IPS-18c (cell line): ENCODE results near the gene FAM89A.
"Not testable (repeated sequence)": the region's sequence is repeated elsewhere in the genome, so short reads cannot be mapped to it uniquely, and the experiment has no call there.

Experiments used
- H3K4me3 ChIP-seq: 2 replicates; pipeline ENCODE4 v1.7.0; 2013; ENCODE audit warnings: low read depth, mild to moderate bottlenecking, low read length, moderate library complexity; ENCODE audit not compliant: insufficient read depth
- H3K9me3 ChIP-seq: one replicate; pipeline ENCODE4 v1.6.1; 2013; ENCODE audit warnings: mild to moderate bottlenecking, low read length, moderate library complexity; ENCODE audit not compliant: control insufficient read depth, insufficient read depth

Gene FAM89A

DNA sequence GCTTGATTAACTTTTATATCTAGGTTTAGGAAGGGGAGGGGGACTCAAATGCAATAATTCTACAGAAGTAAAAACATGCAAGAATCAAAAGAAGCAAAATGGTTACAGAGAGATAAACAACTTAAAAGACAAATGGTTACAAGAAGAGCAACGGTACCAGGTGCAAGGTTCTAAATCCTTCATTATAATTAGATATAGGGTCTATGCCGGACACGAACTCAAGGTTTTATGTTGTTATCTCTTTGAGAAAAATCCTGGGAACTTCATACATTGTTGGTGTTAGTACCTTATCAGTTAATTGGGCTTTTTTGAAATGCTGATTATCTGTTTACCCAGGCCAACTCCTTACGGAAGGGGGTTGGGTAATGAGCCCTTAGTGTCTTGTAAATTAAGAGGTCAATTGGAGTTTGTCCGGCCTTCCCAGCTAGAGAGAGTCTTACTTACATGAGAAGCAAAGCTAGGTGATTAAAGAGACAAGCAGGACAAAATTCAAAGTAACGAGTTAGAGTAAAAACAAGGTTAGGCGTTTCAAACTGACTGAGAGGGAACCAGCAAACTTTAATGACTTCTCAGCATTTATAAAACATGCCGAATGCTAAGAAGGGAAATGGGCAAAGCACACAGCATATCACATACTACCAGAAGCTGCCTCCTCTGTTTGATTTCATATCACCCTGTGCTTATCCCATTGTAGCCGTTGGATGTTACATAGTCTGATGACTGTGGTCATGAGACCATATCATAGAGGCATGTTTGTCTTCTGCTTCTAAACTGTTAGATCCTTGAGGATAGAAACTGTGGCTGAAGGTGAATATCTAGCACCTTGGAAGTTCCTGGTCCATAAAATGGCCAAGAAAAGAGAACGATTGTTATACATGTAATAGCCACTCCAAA is 55.2 kb downstream of the FAM89A start:
- not testable (repeated sequence) for H3K9me3 ChIP-seq

DNA sequence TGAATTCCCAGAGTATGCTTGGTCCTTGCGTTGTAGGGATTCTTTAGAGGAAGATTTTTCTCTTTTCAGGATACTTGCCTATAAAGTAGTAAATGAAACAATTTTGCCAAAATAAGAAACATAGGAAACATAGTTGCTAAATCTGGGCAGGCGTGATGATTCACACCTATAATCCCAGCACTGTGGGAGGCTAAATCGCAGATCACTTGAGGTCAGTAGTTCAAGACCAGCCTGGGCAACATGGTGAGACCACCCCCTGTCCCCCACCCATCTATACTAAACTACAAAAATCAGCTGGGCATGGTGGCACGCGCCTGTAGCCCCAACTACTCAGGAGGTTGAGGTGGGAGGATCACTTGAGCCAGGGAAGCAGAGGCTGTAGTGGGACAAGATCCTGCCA is 56.2 kb downstream of the FAM89A start:
- Histone ChIP-seq H3K9me3 (no peaks in the 10 kb centered on the region), H3K4me3 (no peak overlapping the region)

More for the DNA sequence above, 55.2 kb downstream of the FAM89A start:
- not testable (repeated sequence) for H3K4me3 ChIP-seq

DNA sequence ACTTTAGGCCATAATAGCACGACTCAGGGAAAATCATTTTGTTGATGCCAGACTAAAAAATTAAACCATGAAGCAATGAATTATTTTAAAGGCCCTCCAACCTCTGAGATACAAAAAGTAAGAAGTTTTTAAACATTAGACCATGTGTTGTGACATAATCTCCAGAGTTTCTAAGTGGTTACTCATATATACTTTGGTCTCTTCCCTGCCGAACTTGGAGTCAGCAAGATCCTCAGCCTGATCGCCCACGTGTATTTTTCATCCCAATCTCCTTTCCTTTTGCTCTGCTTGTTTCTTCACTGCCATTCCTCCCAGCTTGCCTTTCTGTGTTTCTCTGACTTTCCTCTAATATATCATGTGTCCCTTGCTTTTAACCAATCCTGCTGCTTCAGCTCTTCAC is 57.4 kb downstream of the FAM89A start:
- Histone ChIP-seq H3K4me3 (no peak overlapping the region), H3K9me3 (no peaks in the 10 kb centered on the region)

DNA sequence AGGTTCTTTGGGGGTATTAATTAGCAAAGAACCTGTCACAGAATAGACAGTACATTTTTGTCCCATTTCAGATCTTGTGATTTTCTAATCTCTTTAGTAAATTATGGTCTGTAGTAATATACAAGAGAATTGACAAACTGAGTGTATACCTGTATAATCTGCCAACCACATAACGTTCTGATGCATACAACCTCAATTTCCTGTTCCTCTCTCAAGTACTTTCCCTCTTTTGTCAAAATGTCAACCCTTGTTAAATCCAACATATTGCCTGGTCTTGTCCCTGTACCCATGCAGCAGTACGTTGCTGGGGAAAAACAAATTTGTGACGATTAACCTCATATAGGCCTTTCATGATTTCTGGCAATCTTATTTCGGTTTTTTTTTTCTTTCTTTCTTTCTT is 60.1 kb downstream of the FAM89A start:
- H3K4me3 ChIP-seq = no peak overlapping the region

DNA sequence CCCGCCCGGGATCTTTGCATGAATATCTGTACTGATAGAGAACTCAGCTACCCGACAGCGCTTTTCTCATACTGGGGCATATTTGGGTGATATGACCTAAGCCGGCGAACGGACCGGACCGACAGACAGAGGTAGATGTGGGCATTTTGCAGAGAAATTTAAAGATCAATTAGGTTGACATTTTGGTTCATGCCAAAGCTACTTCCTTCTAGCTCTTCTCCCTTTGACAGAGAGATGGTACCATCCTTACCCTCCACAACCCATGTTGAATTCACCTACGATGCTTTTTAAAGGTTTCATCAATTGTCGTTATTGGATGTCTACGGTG is 60.7 kb downstream of the FAM89A start:
- peak overlapping the region; percentile 82 for H3K4me3 ChIP-seq
- H3K9me3 ChIP-seq = no peaks in the 10 kb centered on the region

More for the DNA sequence above, 60.1 kb downstream of the FAM89A start:
- H3K9me3 ChIP-seq = no peaks in the 10 kb centered on the region

DNA sequence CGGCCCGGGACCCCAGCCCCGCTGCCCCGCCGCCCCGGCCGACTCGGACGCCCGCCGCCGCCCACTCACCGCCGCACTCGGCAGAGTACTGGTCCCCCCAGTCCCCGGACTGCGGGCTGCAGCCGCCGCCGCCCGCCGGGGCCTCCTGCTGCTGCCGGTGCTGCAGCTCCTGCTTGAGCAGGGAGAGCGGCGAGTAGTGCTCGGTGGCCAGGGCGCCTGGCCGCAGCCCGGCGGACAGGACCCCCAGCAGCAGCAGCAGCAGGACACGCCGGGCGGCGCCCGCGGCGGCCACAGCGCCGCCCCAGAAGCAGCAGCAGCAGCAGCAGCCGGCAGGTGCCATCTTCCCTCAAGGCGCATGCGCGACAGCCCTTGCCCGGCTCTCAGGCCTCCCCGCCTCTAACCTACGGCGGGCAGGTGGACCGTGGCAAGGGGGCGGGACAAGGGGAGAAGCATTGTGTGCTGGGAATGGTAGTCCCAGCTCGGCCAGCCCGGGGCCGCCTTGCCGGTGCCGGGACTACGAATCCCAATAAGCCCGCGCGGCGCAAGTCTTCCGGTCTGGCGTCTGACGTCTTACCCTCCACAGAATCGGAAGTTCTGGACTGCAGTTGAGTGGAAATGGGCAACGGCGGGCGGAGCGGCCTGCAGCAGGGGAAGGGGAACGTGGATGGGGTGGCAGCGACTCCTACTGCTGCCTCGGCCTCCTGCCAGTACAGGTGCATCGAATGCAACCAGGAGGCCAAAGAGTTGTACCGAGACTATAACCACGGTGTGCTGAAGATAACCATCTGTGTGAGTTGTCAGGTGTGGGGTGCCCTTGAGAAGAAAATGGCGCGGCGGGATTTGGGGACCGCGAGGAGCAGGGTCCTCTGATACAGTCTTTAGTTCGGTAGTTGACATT is 61.3 kb downstream of the FAM89A start, which contains the start of the genes ARV1 and TTC13:
Gene ARV1 (plus strand): TSS at position 604 of the 898 bp plus-strand sequence. CDS start 12 bp downstream, at position 616.
Gene TTC13 (minus strand): TSS at position 371 of the 898 bp plus-strand sequence. CDS start 31 bp downstream, at position 340.
- H3K4me3 ChIP-seq = peak within 1 kb of the TSS; percentile 82
- H3K9me3 ChIP-seq = no peaks in the 10 kb centered on the region

DNA sequence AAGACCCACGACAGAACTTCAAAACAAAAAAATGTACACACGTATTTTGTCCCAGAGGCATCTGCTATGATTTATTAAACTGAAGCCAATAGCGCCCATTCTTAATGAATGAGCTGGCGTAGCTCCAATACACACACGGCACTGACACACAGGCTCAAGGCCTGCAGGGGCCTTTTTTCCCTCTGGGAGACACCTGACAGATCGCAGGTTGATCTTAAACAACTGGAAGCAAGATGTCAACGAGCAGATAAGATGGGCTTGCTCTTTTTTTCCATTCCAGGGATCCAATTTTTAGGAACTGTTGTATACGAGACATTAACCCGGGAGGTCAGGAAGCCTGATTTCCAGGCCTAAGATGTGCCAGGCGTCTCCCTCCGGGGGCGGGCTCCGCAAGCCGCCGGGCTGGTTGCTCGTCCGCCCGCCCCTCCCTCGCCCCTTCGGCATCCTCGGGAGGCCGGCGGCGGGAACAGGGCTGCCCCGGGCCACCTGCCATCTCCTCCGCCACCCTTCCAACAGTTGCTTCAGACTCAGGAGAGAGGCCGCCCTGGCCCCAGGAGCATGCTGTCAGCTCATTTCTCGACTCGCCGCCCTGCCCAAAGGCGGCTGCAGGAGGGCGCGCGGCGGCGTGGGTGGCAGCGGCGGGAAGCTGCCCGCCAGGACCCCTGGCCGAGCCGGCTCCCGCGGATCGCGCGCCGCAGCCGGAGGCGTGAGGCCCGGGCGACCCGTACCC is 62.1 kb downstream of the FAM89A start:
- Histone ChIP-seq H3K9me3 (no peaks in the 10 kb centered on the region), H3K4me3 (peak overlapping the region; percentile 78)

DNA sequence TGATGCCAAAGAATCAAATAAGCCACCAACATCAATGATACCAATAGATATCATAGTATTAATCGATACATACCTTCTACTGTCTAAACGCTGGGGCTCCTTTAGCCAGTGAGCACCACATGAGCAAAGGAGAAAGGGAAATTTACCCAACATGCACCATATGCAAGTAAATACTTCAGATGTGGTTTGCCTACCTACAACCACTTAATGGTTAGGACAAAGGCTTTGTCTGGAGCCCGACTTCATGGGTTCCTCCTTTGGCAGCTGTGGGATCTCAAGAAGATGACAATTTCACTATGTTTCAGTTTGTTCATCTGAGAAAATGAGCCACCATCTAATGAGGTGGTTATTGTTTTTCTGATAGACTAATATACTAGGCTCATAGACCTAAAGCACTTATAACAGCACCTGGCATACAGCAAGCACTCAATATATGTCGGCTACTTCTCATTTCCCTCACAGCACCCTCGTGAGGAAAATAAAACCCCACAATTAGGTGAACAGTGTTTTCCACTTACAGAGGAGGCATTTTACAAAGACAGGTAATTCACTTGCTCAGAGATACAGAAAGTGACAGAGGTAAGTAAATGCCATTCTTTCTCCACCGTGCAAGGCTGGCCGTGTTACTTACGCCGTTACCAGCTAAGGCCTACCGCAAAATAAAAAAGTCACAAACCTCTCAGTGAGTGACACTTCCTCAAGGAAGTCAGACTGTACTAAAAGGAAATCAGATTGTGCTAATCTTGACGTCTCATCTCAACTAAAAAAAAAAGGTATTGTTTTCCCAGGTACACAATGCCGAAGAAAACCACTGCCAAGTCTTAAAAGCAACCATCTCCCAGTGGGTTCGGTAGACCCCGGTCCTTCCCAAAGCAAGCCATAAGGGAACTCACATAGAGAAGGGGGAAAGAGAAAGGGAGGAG is 63.0 kb downstream of the FAM89A start:
- Histone ChIP-seq H3K9me3 (no peaks in the 10 kb centered on the region), H3K4me3 (no peak overlapping the region; the same call in 1 of the 2 replicates)

DNA sequence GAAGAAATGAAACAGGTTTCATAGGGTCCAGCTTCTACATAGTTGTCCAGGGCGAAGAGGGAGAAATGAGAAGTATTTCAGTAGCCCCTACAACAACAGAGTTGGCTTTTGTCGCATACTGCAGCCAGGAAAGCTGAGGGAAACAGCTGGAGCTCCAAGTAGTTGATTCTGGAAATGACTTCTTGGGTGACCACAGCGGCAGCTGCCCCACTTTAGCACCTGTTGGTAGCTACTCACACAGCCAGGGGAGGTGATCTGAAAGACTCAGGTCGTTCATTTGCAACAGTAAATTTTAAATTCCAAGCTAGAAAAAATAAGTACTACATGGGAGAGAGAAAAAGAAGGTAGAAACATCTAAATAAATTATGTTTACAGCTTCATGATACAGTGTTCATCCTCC is 63.7 kb downstream of the FAM89A start:
- no peaks in the 10 kb centered on the region for H3K9me3 ChIP-seq

DNA sequence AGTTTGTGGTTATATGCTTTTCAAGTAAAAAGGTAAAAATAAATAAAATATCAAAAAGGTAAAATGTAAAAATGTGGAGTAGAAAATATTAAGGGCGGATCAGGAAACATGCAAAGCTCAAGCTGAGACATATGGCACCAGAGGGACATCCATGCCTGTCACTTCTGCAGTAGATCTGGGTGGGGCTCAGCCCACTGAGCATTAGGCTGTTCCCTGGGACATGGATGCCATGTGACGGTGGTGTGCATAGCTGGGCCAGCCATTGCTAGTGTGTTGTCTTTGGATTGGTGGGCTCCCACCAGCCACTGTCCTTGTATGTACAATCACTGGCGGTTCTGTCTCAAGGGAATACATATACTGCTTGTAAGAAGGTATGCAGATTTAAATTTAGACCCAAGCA is 64.4 kb downstream of the FAM89A start:
- Histone ChIP-seq H3K9me3 (no peaks in the 10 kb centered on the region), H3K4me3 (no peak overlapping the region)

More for the DNA sequence above, 63.7 kb downstream of the FAM89A start:
- no peak overlapping the region for H3K4me3 ChIP-seq

DNA sequence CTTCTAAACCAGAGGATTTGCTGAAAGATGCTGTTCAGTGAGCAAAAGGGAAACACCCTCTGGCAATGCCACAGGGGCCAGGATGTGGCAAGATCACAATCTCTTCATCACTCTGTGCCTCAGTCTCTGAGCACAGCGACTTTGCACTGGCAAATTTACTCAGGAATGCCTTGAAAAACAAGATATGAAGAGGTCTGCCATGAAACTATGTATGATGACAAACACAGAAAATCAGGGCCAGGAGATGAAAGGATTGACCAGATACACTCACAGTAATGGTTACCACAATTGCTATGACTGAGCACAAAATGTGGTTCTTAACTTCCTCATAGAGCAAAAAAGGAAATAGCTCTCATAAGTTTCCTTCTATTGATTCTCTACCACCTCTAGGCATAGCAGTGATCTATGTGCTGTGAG is 67.2 kb downstream of the FAM89A start:
- no peaks in the 10 kb centered on the region for H3K9me3 ChIP-seq
- no peak overlapping the region for H3K4me3 ChIP-seq

DNA sequence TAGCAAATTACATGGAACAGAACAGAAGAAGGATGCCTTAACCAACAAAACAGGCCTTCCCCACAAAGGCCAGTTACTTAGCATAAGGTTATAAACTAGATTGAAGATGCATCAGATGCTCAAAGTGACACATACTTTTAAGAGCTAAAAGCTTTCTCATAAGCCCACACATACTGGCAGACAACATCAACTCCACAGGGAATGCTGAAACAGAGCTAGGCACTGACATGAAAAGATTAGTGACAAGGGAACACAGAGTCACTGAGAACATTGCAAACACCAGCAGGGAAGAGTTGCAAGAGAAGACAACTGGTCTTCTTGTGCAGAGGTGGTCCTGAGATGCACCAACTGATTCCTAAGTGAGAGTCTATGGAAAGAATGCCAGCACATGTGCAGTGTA is 68.3 kb downstream of the FAM89A start:
- no peaks in the 10 kb centered on the region for H3K9me3 ChIP-seq
- H3K4me3 ChIP-seq = no peak overlapping the region

DNA sequence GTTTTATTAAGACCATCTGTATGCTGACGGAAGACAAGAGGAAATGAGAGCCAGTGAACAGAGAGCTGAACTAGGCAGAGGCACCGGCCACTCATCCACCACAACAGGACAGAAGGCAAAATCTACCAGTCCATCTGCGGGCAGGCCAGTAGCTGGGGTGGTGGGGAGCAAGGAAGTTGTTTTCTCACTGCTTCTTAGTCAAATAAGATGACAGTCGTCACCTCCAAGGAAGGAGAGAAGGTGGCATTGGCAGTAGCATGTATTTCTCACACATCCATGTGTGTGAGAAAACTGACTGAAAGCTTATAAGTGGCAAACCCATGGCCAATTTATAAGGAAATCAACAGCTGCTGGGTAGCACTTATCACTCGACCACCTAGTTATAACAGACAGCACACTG is 69.6 kb downstream of the FAM89A start:
- no peak overlapping the region for H3K4me3 ChIP-seq
- H3K9me3 ChIP-seq = no peaks in the 10 kb centered on the region
